OCI-LY1 (cell line): ENCODE measurements around the gene SLC9A7.

Source experiments
- H2AFZ ChIP-seq: fragments of 200-600 bp; sonication (generic), shearing (Covaris generic); 2 replicates; pipeline ENCODE4 v1.6.0; 2014; ENCODE audit warnings: antibody characterized with exemption, mild to moderate bottlenecking, low read length
- H3F3A ChIP-seq: fragments of 200-600 bp; sonication (generic), shearing (Covaris generic); 2 replicates; pipeline ENCODE4 v1.6.0; 2014; ENCODE audit warnings: mild to moderate bottlenecking, antibody characterized with exemption, low read length, moderate library complexity; ENCODE audit not compliant: insufficient read depth
- H3K27ac ChIP-seq: fragments of 200-600 bp; sonication (generic); 2 replicates; pipeline ENCODE4 v1.5.1; 2014; ENCODE audit warnings: low read length, mixed run types, mild to moderate bottlenecking, low read depth; ENCODE audit not compliant: poor library complexity, severe bottlenecking
- H3K27me3 ChIP-seq: fragments of 200-600 bp; sonication (generic); 2 replicates; pipeline ENCODE4 v1.6.0; 2014; ENCODE audit warnings: antibody characterized with exemption, mild to moderate bottlenecking, low read length, moderate library complexity; ENCODE audit not compliant: insufficient read depth
- H3K36me3 ChIP-seq: fragments of 200-600 bp; sonication (generic); 2 replicates; pipeline ENCODE4 v1.6.1; 2014; ENCODE audit warnings: mild to moderate bottlenecking, antibody characterized with exemption, low read length, moderate library complexity, mixed read lengths; ENCODE audit not compliant: insufficient read depth
- H3K4me1 ChIP-seq: fragments of 200-600 bp; sonication (generic); 2 replicates; pipeline ENCODE4 v1.5.1; 2014; ENCODE audit warnings: mild to moderate bottlenecking, low read length, moderate library complexity; ENCODE audit not compliant: insufficient read depth, severe bottlenecking
- H3K4me2 ChIP-seq: fragments of 200-600 bp; sonication (generic), shearing (Covaris generic); 2 replicates; pipeline ENCODE4 v1.6.1; 2014; ENCODE audit warnings: low read length
- H3K4me3 ChIP-seq: fragments of 200-600 bp; sonication (generic); 2 replicates; pipeline ENCODE4 v1.5.1; 2014; ENCODE audit warnings: low read length, low read depth, mild to moderate bottlenecking, mixed read lengths; ENCODE audit not compliant: poor library complexity, severe bottlenecking
- H3K79me2 ChIP-seq: fragments of 200-600 bp; shearing (Covaris generic); 2 replicates; pipeline ENCODE4 v1.6.1; 2016; ENCODE audit warnings: mixed run types, low read length, mixed read lengths; ENCODE audit not compliant: insufficient read depth
- H3K9ac ChIP-seq: fragments of 200-600 bp; sonication (generic), shearing (Covaris generic); 2 replicates; pipeline ENCODE4 v1.6.1; 2014; ENCODE audit warnings: mild to moderate bottlenecking, low read length, mixed read lengths
- H3K9me2 ChIP-seq: fragments of 200-600 bp; sonication (generic), shearing (Covaris generic); 2 replicates; pipeline ENCODE4 v1.6.1; 2014; ENCODE audit warnings: low read depth, mild to moderate bottlenecking, low read length, mixed read lengths
- H3K9me3 ChIP-seq: fragments of 200-600 bp; shearing (Covaris generic); 2 replicates; pipeline ENCODE4 v1.6.1; 2014; ENCODE audit warnings: low read length, mixed read lengths
- H4K20me1 ChIP-seq: fragments of 200-600 bp; sonication (generic), shearing (Covaris generic); 2 replicates; pipeline ENCODE4 v1.6.0; 2016; ENCODE audit warnings: mild to moderate bottlenecking, low read length; ENCODE audit not compliant: insufficient read depth
- CTCF ChIP-seq: fragments of 200-600 bp; sonication (generic), shearing (Covaris generic); IDR thresholded peaks from 2 replicates; pipeline ENCODE4 v1.5.1; 2017; ENCODE audit warnings: mild to moderate bottlenecking, antibody characterized with exemption, low read length, moderate library complexity, mixed read lengths
- EZH2 ChIP-seq: fragments of 200-600 bp; sonication (generic), shearing (Covaris generic); IDR thresholded peaks from 2 replicates; pipeline ENCODE4 v1.8.0; 2017; ENCODE audit warnings: borderline replicate concordance, mixed run types, mild to moderate bottlenecking, antibody characterized with exemption, low read length, moderate library complexity, mixed read lengths

The SLC9A7 gene

GRCh38 chrX:46722742-46723568 is 36.0 kb downstream of the SLC9A7 start:
- H3K27me3 ChIP-seq = no peaks in the 10 kb centered on the region
- H2AFZ ChIP-seq = no peak overlapping the region
- H3K36me3 ChIP-seq = no peaks in the 10 kb centered on the region
- TF ChIP-seq EZH2 (no peak), CTCF (no peak)
- no peaks in the 10 kb centered on the region for H4K20me1 ChIP-seq
- H3F3A ChIP-seq = no peaks in the 10 kb centered on the region; the same call in 1 of the 2 replicates
- no peaks in the 10 kb centered on the region for H3K9me3 ChIP-seq
- H3K4me2 ChIP-seq = peak overlapping the region; percentile 46; the same call in 1 of the 2 replicates
- H3K9me2 ChIP-seq = no peaks in the 10 kb centered on the region
- H3K4me1 ChIP-seq = peaks cover 37% of the 10 kb centered on the region
- H3K79me2 ChIP-seq = peaks cover 42% of the 10 kb centered on the region
- no peak overlapping the region for H3K4me3 ChIP-seq
- peak overlapping the region; percentile 68 for H3K27ac ChIP-seq
- no peak overlapping the region for H3K9ac ChIP-seq

- Histone ChIP-seq H3K9me3 (no peaks in the 10 kb centered on the region), H3K4me3 (no peak overlapping the region)
Observed at GRCh38 chrX:46716796-46717195, 42.1 kb downstream of the SLC9A7 start.

GRCh38 chrX:46715997-46716396 is 42.9 kb downstream of the SLC9A7 start:
- Histone ChIP-seq H3K9me3 (no peaks in the 10 kb centered on the region), H3K4me2 (peak overlapping the region; percentile 37; the same call in 1 of the 2 replicates), H3K4me3 (no peak overlapping the region), H3K27ac (peak overlapping the region; percentile 46), H3K9ac (no peak overlapping the region), H3F3A (no peaks in the 10 kb centered on the region), H3K36me3 (no peaks in the 10 kb centered on the region), H2AFZ (no peak overlapping the region), H4K20me1 (no peaks in the 10 kb centered on the region), H3K4me1 (peaks cover 71% of the 10 kb centered on the region), H3K27me3 (no peaks in the 10 kb centered on the region), H3K9me2 (no peaks in the 10 kb centered on the region), H3K79me2 (peaks cover 52% of the 10 kb centered on the region)
- TF ChIP-seq EZH2 = no peak
- TF ChIP-seq CTCF = no peak

More at GRCh38 chrX:46716796-46717195, 42.1 kb downstream of the SLC9A7 start:
- Histone ChIP-seq H2AFZ (no peak overlapping the region), H3K27ac (peak overlapping the region; percentile 46), H3F3A (no peaks in the 10 kb centered on the region), H3K9me2 (no peaks in the 10 kb centered on the region), H3K27me3 (no peaks in the 10 kb centered on the region), H3K4me1 (peaks cover 71% of the 10 kb centered on the region), H4K20me1 (no peaks in the 10 kb centered on the region), H3K4me2 (peak overlapping the region; percentile 37), H3K79me2 (peaks cover 59% of the 10 kb centered on the region), H3K36me3 (no peaks in the 10 kb centered on the region), H3K9ac (no peak overlapping the region)
- TF ChIP-seq CTCF (no peak), EZH2 (no peak)
